ENCODE data around the gene FBXL22.

DNA sequence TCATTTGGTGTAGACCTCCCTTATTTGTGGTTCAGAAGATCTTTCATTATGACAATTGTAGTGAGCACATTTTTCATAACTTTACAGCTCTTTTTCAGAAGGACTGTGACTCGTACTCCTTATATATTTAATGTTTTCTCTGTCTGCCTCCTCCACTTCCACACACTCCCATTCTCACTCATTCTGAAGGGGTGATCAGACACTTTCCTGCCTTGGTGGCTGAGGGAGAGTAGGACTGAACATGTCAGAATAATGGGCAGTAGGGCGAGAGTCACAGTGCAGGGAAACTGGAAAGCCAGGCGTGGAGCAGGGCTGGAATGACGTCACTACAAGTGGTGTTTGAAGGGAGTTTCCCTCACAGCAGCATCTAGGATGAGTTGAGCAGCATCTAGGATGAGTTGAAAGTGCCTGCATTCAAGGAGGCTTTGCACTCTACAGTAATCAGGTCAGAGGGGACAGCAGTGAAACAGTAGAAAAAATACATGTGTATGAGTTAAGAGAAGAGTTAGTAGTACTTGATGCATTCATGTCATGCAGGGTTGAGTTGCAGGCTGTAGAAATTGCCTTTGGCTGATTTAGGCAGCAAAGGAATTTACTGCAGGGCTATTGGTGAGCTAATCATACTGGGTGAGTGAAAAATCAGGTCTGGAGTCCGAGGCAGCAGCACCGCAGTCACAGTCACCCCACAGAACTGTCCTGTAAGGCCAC lies 36.3 kb upstream of the FBXL22 start:
- no peak for TF ChIP-seq CTCF (IDR thresholded peaks at IDR 0.05; ENCODE audit: low read length)
- TF ChIP-seq EZH2 (optimal IDR thresholded peaks at IDR 0.05; ENCODE audit: low read depth, low read length) = no peak
